ENCODE results near the gene RPL39L. TPM values are rescaled to one million over a fixed set of nuclear protein-coding genes. Genes with fewer than 3 reads are reported as not detected.
"Not testable (repeated sequence)": the region's sequence is repeated elsewhere in the genome, so short reads cannot be mapped to it uniquely, and the experiment has no call there.

The RPL39L gene
- total and polyA plus RNA-seq, 4 donors = 7.2 to 26.7 (median 15.9) TPM

- Histone ChIP-seq H3K27ac (ENCODE audit: low read depth, low read length) (no peak overlapping the region), H3K4me3 (ENCODE audit: low read depth, low read length) (no peak overlapping the region), H3K4me1 (ENCODE audit: control insufficient read depth, insufficient read depth, low read length) (no peaks in the 10 kb centered on the region), H3K27me3 (ENCODE audit: control insufficient read depth, insufficient read depth, low read length) (no peaks in the 10 kb centered on the region), H3K9me3 (ENCODE audit: control insufficient read depth, insufficient read depth, low read length) (peaks cover 2% of the 10 kb centered on the region), H3K36me3 (ENCODE audit: control insufficient read depth, insufficient read depth, low read length) (no peaks in the 10 kb centered on the region)
- no CpG with 5 or more reads among the region's 3 CpGs for WGBS (ENCODE audit: insufficient coverage)
- DNase-seq (ENCODE audit: low read depth in 4 of 6, low spot score in 6 of 6) = no peak
Observed at GRCh38 chr3:187146389-187146788, 7.1 kb upstream of the RPL39L start.

DNA sequence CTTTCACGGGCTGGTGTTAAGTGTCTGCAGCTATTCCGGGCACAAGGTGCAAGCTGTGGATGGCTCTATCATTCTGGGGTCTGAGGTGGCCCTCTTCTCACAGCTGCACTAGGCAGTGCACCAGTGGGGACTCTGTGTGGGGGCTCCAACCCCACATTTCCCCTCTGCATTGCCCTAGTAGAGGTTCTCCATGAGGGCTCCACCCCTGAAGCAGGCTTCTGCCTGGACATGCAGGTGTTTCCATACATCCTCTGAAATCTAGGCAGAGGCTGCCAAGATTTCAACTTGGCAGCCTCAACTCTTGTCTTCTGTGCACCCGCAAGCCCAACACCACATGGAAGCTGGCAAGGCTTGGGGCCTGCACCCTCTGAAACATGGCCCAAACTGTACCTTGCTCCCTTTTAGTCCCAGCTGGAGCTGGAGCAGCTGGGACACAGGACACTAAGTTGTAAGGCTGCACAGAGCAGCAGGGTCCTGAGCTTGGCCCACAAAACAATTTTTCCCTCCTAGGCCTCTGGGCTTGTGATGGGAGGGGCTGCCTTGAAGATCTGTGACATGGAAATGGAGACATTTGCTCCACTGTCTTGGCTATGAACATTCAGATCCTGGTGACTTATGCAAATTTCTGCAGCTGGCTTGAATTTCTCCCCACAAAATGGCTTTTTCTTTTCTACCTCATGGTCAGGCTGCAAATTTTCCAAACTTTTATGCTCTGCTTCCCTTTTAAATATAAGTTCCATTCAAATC, 6.0 kb upstream of the RPL39L start:
- Histone ChIP-seq H3K27me3 (ENCODE audit: control insufficient read depth, insufficient read depth, low read length) (no peaks in the 10 kb centered on the region), H3K9me3 (ENCODE audit: control insufficient read depth, insufficient read depth, low read length) (peaks cover 2% of the 10 kb centered on the region), H3K27ac (ENCODE audit: low read depth, low read length) (no peak overlapping the region), H3K36me3 (ENCODE audit: control insufficient read depth, insufficient read depth, low read length) (no peaks in the 10 kb centered on the region), H3K4me1 (ENCODE audit: control insufficient read depth, insufficient read depth, low read length) (no peaks in the 10 kb centered on the region), H3K4me3 (ENCODE audit: low read depth, low read length) (no peak overlapping the region)
- 93% methylated on average over 3 of the region's 3 CpGs for WGBS (ENCODE audit: insufficient coverage)
- DNase-seq (ENCODE audit: low read depth in 4 of 6, low spot score in 6 of 6) = no peak

GRCh38 chr3:187139895-187140253, 578 bp upstream of the RPL39L start:
- Histone ChIP-seq H3K9me3 (ENCODE audit: control insufficient read depth, insufficient read depth, low read length) (peaks cover 4% of the 10 kb centered on the region), H3K4me3 (ENCODE audit: low read depth, low read length) (peak overlapping the region; percentile 79), H3K36me3 (ENCODE audit: control insufficient read depth, insufficient read depth, low read length) (no peaks in the 10 kb centered on the region), H3K27me3 (ENCODE audit: control insufficient read depth, insufficient read depth, low read length) (no peaks in the 10 kb centered on the region), H3K27ac (ENCODE audit: low read depth, low read length) (no peak overlapping the region), H3K4me1 (ENCODE audit: control insufficient read depth, insufficient read depth, low read length) (peaks cover 13% of the 10 kb centered on the region)
- WGBS (ENCODE audit: insufficient coverage) = 0% methylated on average over 1 of the region's 3 CpGs
- DNase-seq (ENCODE audit: low read depth in 4 of 6, low spot score in 6 of 6) = no peak

DNA sequence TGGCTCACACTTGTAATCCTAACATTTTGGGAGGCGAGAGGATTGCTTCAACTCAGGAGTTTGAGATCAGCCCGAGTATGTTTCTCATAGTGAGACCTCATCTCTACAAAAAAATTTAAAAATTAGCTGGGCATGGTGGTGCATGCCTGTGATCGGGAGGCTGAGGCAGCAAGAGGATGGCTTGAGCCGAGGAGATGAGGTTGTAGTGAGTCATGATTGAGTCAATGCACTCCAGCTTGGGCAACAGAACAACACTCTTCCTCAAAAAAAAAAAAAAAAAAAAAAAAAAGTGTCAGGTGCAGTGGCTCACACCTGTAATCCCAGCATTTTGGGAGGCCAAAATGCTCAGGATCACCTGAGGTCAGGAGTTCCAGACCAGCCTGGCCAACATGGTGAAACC, 2.4 kb downstream of the RPL39L start:
- 100% methylated on average over 1 of the region's 4 CpGs for WGBS (ENCODE audit: insufficient coverage)
- no peaks in the 10 kb centered on the region for H3K36me3 ChIP-seq (ENCODE audit: control insufficient read depth, insufficient read depth, low read length)
- H3K27ac ChIP-seq (ENCODE audit: low read depth, low read length) = no peak overlapping the region
- peaks cover 2% of the 10 kb centered on the region for H3K9me3 ChIP-seq (ENCODE audit: control insufficient read depth, insufficient read depth, low read length)
- peaks cover 13% of the 10 kb centered on the region for H3K4me1 ChIP-seq (ENCODE audit: control insufficient read depth, insufficient read depth, low read length)
- H3K4me3 ChIP-seq (ENCODE audit: low read depth, low read length) = no peak overlapping the region
- no peak for DNase-seq (ENCODE audit: low read depth in 4 of 6, low spot score in 6 of 6)
- H3K27me3 ChIP-seq (ENCODE audit: control insufficient read depth, insufficient read depth, low read length) = no peaks in the 10 kb centered on the region

- Histone ChIP-seq H3K4me3 (ENCODE audit: low read depth, low read length) (no peak overlapping the region), H3K36me3 (ENCODE audit: control insufficient read depth, insufficient read depth, low read length) (no peaks in the 10 kb centered on the region), H3K4me1 (ENCODE audit: control insufficient read depth, insufficient read depth, low read length) (peaks cover 13% of the 10 kb centered on the region), H3K27me3 (ENCODE audit: control insufficient read depth, insufficient read depth, low read length) (no peaks in the 10 kb centered on the region), H3K9me3 (ENCODE audit: control insufficient read depth, insufficient read depth, low read length) (peaks cover 2% of the 10 kb centered on the region), H3K27ac (ENCODE audit: low read depth, low read length) (no peak overlapping the region)
- WGBS (ENCODE audit: insufficient coverage) = 100% methylated on average over 1 of the region's 1 CpG
- no peak for DNase-seq (ENCODE audit: low read depth in 4 of 6, low spot score in 6 of 6)
Observed at GRCh38 chr3:187136337-187136736, 3.0 kb downstream of the RPL39L start.

- 93% methylated on average over 5 of the region's 11 CpGs for WGBS (ENCODE audit: insufficient coverage)
Observed at GRCh38 chr3:187135172-187135690, 4.1 kb downstream of the RPL39L start.

DNA sequence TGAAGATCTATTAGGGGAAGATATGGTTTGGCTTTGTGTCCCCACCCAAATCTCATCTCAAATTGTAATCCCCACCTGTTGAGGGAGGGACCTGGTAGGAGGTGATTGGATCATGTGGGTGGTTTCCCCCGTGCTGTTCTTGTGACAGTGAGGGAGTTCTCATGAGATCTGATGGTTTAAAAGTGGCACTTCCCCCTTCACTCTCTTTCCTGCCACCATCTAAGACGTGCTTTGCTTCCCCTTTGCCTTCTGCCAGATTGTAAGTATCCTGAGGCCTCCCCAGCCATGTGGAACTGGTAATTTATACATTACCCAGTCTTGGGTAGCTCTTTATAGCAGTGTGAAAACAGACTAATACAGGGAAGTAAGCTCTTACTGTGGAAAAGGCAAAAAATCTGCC, 6.1 kb downstream of the RPL39L start:
- H3K27me3 ChIP-seq (ENCODE audit: control insufficient read depth, insufficient read depth, low read length); H3K4me3 ChIP-seq (ENCODE audit: low read depth, low read length); H3K4me1 ChIP-seq (ENCODE audit: control insufficient read depth, insufficient read depth, low read length); H3K36me3 ChIP-seq (ENCODE audit: control insufficient read depth, insufficient read depth, low read length); H3K27ac ChIP-seq (ENCODE audit: low read depth, low read length); H3K9me3 ChIP-seq (ENCODE audit: control insufficient read depth, insufficient read depth, low read length); DNase-seq (ENCODE audit: low read depth in 4 of 6, low spot score in 6 of 6): not testable (repeated sequence)
- WGBS (ENCODE audit: insufficient coverage) = no CpG with 5 or more reads among the region's 2 CpGs

More at GRCh38 chr3:187135172-187135690, 4.1 kb downstream of the RPL39L start:
- not testable (repeated sequence) for H3K27ac ChIP-seq (ENCODE audit: low read depth, low read length); H3K36me3 ChIP-seq (ENCODE audit: control insufficient read depth, insufficient read depth, low read length); DNase-seq (ENCODE audit: low read depth in 4 of 6, low spot score in 6 of 6); H3K9me3 ChIP-seq (ENCODE audit: control insufficient read depth, insufficient read depth, low read length); H3K27me3 ChIP-seq (ENCODE audit: control insufficient read depth, insufficient read depth, low read length); H3K4me3 ChIP-seq (ENCODE audit: low read depth, low read length)
- peaks cover 13% of the 10 kb centered on the region for H3K4me1 ChIP-seq (ENCODE audit: control insufficient read depth, insufficient read depth, low read length)

DNA sequence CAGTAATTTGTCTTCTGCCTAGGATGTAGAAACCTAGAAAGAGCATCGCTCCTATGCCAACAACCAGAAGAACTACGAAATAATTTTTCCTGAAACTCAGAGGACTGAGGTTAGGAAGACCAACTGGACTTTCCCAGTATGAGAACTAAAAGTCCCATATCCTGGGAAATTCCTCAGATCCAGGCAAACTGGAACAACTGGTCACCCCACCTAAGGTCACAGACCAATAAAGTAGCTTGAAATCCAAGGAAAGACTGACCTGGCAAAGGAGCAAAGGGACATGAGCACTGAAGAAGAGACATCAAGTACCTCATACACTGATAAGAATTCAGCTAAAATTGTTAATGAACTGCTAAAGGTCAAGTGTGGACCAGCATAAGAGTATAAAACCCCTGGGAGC, 6.6 kb downstream of the RPL39L start:
- Histone ChIP-seq H3K4me1 (ENCODE audit: control insufficient read depth, insufficient read depth, low read length) (no peaks in the 10 kb centered on the region), H3K4me3 (ENCODE audit: low read depth, low read length) (no peak overlapping the region), H3K27ac (ENCODE audit: low read depth, low read length) (no peak overlapping the region), H3K36me3 (ENCODE audit: control insufficient read depth, insufficient read depth, low read length) (no peaks in the 10 kb centered on the region), H3K27me3 (ENCODE audit: control insufficient read depth, insufficient read depth, low read length) (no peaks in the 10 kb centered on the region), H3K9me3 (ENCODE audit: control insufficient read depth, insufficient read depth, low read length) (peaks cover 3% of the 10 kb centered on the region)
- WGBS (ENCODE audit: insufficient coverage) = no CpG with 5 or more reads among the region's 2 CpGs
- DNase-seq (ENCODE audit: low read depth in 4 of 6, low spot score in 6 of 6) = no peak

DNA sequence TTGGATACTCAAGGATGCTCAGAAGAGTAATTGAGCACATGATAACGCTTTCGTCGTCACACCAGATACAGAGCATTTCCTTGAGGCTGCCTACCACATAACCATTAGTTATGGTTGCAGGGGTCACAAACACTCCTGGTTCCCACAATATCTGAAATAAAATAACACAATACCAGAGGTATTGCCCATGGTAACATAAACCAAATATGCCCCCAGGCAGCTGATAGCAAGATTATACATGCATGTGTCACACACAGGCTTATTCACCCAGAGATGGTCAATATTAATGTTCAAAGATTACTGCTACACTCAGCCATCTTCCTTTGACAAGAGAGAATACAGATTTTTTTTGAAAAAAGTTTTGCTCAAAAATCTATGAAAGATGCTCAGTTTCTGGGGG, 7.3 kb downstream of the RPL39L start:
- H3K27me3 ChIP-seq (ENCODE audit: control insufficient read depth, insufficient read depth, low read length) = no peaks in the 10 kb centered on the region
- H3K4me1 ChIP-seq (ENCODE audit: control insufficient read depth, insufficient read depth, low read length) = no peaks in the 10 kb centered on the region
- H3K9me3 ChIP-seq (ENCODE audit: control insufficient read depth, insufficient read depth, low read length) = peaks cover 3% of the 10 kb centered on the region
- no CpG with 5 or more reads among the region's 3 CpGs for WGBS (ENCODE audit: insufficient coverage)
- H3K36me3 ChIP-seq (ENCODE audit: control insufficient read depth, insufficient read depth, low read length) = no peaks in the 10 kb centered on the region
- no peak for DNase-seq (ENCODE audit: low read depth in 4 of 6, low spot score in 6 of 6)
- H3K4me3 ChIP-seq (ENCODE audit: low read depth, low read length) = no peak overlapping the region
- H3K27ac ChIP-seq (ENCODE audit: low read depth, low read length) = no peak overlapping the region

GRCh38 chr3:187130346-187131066, 8.8 kb downstream of the RPL39L start:
- H3K9me3 ChIP-seq (ENCODE audit: control insufficient read depth, insufficient read depth, low read length) = peaks cover 6% of the 10 kb centered on the region
- H3K27me3 ChIP-seq (ENCODE audit: control insufficient read depth, insufficient read depth, low read length) = no peaks in the 10 kb centered on the region
- WGBS (ENCODE audit: insufficient coverage) = 93% methylated on average over 1 of the region's 5 CpGs
- H3K27ac ChIP-seq (ENCODE audit: low read depth, low read length) = no peak overlapping the region
- no peak overlapping the region for H3K4me3 ChIP-seq (ENCODE audit: low read depth, low read length)
- DNase-seq (ENCODE audit: low read depth in 4 of 6, low spot score in 6 of 6) = no peak
- H3K36me3 ChIP-seq (ENCODE audit: control insufficient read depth, insufficient read depth, low read length) = no peaks in the 10 kb centered on the region
- H3K4me1 ChIP-seq (ENCODE audit: control insufficient read depth, insufficient read depth, low read length) = no peaks in the 10 kb centered on the region
